Eye (tissue), 1 donor: ENCODE data around the gene PSG5.
"Not testable (repeated sequence)": the region's sequence is repeated elsewhere in the genome, so short reads cannot be mapped to it uniquely, and the experiment has no call there.

Source experiments
- DNase-seq: peaks from one replicate; pipeline ENCODE4 v3.0.0-alpha.2; 2015

The PSG5 gene

DNA sequence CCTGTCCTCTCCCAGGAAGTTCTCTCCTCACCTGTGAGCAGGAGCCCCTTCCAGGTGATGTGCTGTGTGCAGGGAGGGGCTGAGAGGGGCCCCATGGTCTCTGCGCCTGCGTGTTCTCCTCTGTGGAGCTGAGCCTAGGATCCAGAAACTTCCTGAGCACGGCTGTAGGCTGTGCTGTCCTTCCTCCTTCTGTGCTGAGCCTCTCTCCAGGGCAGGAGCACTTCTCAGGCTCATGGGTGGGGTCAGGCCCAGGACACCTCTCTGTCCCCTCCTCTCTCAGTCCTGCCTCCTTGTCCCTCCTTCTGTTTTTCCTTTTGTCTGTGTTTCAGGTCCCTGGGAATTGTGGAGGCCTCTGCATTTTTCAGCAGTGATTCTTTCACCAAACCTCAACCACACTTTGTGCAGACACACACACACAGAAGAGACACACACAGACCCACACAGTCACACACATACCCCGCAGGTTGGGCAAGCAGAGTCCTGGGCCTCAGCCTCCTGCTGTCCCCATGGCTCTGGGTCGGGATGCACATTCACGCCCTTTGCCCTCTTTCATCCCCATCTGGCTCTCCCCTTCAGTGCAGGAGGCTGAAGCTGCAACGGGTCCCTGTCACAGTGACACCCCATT lies at the start of gene PSG5:
Gene PSG5, minus strand, starts transcription at position 226 of the 625 bp plus-strand sequence. Its CDS starts 131 bp downstream, at position 95.
- DNase-seq: not testable (repeated sequence)

DNA sequence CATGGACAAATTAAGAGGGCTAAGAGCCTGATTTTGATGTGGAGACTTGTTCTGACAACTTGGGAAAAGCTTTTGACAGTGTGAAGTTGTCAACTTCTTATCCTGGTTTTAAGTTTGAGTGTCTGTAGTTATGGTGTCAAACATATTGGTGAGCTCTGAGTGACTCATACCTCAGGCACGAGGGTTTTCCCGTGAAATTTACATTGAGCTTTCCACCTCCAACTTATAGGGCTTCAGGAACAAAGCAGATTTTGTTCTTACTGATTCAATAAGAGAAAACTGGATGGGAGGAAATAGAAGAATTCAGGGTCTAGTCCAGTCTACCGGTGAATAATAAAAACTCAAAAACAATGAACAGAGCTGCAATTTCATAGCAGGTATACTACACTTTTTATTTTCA lies 49.4 kb upstream of the PSG5 start:
- not testable (repeated sequence) for DNase-seq

DNA sequence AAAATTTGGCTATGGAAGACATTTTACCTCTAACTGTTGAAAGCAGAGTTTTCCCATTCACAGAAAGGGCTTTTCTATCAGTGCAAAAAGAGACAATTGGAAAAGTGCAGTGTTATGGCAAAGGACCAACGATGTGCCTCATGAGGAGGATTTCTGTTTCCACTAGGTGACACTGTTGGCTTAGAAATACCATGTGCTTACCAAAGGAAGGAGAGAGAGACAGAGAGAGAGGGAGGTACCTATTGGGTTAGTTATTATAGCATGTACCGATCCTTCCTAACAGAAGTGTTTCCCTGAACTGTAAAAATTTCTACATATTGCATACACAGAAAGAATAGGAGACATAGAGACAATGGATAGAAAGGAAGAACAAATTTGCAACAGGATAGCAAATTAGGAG lies 43.0 kb upstream of the PSG5 start:
- no peak for DNase-seq

DNA sequence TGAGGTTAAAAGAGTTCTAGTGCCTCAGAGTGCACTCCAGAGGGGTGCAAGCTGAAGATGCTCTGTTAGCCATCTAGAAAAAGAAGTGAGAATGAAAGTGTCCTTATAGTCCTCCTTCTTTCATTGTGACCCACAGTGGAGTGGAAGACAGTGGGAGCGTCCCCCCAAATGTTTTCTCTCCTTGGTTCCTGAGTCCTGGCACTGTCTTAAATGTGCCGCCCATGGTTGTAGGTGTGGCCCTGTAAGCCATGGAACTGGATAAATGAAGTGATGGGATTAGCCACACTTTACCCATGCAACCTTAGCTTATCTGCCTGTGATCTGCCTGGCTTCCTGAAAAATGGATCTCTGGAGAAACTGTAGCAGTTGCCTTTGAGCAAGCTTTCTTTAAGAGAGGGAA lies 42.4 kb upstream of the PSG5 start:
- DNase-seq: peak; percentile 35

DNA sequence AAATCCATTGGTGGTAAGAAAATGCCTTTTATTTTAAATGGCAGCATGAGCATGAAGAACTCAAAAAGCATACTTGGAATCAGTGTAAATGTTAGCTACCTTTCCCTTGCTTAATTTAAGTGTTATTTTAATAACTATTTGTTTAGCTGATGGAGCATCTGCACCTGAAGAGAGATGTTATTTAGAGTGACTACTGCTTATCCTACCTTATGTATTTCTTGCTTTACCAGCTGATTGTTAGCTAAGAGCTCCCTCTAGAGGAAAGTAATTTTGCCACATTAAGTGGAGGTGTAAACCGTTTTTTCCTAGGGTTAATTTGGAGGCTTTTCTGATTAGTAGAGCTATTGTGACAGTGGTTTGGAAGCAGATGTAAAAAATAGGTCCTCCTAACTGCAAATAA lies 40.6 kb upstream of the PSG5 start:
- DNase-seq: not testable (repeated sequence)

DNA sequence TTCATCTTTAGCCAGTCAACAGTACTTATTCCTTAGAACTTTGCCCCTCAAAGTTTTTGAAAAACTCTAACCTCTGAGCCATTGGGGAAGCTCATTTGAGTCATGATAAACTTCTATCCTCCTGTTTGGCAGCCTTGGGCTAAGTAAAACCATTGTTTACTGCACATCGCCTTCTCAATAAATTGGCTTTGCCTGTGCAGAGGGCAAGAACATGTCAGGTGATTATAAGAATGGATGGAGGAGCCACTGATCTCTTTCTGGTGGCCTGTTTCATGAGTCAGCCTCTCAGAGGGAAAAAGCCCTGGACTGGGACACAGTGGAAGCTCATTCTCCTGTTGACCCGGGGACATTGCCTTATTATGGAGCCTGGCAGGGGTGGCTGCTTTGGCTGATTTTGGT lies 38.5 kb upstream of the PSG5 start:
- no peak for DNase-seq

DNA sequence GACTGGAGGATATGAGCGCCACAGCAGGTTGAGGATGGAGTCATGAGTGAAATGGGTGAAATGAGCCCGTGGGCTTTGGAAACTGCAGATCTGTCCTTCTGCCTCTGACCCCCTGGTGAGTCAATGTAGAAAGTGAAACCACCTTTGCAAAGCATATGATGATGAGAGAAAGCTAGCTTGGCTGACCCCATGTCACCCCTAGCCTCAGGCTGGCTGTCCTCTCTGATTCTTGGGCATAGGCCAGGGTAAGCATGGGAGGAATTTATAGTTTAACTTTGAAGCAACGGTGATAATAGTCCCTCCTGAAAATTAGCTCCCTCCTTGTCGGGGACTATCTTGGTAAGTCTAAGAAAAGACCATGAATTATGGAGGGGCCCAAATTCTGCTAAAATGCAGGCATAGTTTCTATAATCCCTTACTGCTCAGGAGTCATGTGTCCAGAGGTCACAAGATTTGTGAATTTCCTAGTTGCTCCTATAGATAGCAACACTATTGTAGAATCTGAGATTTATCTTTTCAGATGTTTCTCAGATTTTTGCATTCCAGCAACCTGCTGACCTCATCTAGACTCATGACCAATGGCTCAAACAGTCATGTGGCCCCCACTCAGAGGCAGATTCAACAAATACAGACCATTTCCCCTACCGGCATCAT lies 38.0 kb upstream of the PSG5 start:
- DNase-seq: not testable (repeated sequence)

DNA sequence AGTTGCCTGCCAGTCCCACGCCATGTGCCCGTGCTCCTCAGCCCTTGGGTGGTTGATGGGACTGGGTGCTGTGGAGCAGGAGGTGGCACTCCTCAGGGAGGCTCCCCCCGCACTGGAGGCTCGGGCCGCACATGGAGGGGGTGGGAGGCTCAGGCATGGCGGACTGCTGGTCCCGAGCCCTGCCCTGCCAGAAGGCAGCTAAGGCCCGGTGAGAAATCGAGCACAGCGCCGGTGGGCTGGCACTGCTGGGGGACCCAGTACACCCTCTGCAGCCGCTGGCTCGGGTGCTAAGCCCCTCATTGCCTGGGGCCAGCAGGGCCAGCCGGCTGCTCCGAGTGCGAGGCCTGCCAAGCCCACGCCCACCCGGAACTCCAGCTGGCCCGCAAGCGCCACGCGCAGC lies 35.6 kb upstream of the PSG5 start:
- not testable (repeated sequence) for DNase-seq

DNA sequence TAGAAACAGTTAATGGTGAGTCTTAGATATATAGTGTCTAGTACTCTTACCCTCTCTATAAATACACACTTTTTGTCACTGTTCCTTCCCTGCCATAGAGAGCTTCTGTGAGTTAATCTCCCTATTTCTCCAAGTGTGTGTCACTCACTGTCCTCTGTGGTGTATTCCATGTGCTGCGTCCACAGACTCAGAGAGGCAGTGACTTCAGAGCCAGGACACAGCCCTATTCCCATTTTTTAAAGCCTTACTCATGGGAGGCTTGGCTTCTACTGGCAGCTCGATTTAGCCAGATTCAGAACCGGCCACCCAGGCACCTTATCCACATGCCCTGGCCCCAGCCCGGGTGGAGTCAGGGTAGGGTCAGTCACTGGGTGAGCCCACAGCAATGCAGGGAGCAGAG lies 32.8 kb upstream of the PSG5 start:
- DNase-seq: not testable (repeated sequence)

DNA sequence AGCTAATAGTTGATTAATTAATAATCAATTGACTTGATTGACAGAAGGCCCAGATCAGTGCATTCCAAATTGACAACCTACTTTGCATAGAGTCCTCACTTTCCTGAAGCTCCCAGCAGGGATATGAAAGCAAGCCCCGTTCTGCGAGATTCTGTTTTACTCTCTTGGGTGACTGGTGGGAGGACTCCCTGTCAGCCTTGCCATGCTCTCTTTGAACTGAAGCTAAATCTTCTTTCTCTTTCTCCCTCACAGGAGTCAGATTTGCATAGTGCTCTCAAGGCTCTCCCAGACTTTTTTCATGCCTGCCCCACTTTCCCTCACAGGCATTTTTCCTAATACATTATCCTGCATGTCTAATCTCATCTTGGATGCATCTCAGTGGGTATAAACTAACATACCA lies 29.5 kb upstream of the PSG5 start:
- DNase-seq: not testable (repeated sequence)

DNA sequence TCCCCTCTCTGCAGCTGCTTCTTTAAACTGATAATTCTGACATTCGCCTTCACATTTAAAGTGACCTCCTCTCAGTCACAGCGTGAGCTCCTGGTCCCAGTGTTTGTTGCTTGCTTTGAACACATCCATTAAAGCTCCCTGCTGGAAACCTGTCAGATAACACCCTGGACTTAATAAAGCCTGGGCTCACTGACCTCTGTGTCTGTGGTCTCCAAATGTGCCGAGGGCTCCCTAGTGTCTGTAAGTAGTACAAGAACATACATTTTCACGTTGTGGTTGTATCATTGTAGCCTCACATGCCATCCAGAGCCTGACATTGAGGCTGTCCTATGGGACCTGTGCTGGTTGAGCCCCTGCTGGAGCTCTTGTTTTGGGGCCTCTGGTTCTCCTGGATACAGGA lies 21.7 kb upstream of the PSG5 start:
- DNase-seq: no peak

DNA sequence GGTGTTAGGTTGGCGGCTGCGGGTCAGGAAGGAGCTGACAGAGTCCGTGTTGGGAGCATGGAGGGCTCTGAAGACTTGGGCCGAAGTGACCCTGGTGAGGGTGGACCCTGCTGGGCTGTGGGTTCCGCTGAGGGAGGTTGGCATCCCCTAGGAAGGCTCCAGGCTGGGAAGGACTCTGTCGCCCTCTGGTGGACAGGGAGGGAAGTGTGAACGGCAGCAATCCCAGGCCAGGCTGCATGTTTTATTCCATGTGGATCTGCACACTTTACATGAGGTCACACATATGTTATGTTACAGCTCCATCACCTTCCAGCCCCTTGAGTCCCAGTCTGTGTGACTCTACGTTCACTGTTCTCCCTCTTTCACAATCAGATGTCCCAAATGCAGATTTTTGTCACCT lies 20.8 kb upstream of the PSG5 start:
- DNase-seq: peak; percentile 12

DNA sequence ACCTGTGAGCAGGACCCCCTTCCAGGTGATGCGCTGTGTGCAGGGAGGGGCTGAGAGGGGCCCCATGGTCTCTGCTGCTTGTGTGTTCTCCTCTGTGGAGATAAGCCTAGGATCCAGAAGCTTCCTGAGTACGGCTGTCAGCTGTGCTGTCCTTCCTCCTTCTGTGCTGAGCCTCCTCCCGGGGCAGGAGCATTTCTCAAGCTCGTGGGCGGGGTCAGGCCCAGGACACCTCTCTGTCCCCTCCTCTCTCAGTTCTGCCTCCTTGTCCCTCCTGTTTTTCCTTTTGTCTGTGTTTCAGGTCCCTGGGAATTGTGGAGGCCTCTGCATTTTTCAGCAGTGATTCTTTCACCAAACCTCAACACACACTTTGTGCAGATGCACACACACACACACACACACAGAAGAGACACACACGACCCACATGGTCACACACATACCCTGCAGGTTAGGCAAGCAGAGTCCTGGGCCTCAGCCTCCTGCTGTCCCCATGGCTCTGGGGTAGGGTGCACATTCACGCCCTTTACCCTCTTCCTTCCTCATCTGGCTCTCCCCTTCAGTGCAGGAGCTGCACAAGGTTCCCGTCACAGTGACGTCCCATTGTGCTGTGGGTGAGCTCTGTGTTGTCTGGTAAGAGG lies 19.3 kb upstream of the PSG5 start, which contains the start of gene PSG4:
Gene PSG4, minus strand, starts transcription at position 168 of the 635 bp plus-strand sequence. Its CDS starts 102 bp downstream, at position 66.
- not testable (repeated sequence) for DNase-seq

DNA sequence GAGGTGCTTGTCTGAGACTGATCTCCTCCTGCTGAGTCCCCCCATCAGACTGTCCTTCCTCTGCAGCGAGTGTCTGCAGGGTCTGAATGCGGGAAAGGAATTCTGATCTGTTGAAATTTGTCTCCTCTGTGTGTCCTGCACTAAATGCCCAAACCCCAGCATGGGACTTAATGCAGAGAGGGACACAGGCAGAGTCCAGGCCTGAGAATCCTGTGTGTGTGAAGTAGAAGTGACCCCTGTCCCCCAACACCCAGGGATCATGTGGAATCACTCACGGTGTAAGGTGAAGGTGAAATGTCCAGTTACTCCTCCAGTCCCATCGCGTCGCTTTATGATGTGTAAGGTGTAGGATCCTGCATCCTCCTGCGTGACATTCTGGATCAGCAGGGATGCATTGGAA lies 17.3 kb upstream of the PSG5 start:
- not testable (repeated sequence) for DNase-seq

DNA sequence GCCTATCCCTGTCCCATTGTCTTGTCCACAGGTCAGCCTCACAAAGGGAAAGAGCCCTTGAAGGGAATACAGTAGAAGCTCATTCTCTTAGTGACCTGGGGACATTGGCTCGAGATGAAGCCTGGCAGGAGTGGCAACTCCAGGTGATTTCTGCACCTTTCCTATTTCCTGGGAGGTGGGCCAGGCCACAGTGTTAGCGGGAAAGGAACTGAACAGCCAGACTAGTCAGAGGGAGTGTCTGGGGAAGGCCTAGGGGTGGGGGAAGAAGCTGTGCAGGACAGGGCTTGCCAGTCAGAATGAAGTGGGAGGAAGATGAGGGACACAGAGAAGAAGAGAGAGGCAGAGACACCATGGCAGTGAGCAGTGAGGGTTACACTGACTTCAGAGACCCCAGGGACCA lies 15.6 kb upstream of the PSG5 start:
- not testable (repeated sequence) for DNase-seq

DNA sequence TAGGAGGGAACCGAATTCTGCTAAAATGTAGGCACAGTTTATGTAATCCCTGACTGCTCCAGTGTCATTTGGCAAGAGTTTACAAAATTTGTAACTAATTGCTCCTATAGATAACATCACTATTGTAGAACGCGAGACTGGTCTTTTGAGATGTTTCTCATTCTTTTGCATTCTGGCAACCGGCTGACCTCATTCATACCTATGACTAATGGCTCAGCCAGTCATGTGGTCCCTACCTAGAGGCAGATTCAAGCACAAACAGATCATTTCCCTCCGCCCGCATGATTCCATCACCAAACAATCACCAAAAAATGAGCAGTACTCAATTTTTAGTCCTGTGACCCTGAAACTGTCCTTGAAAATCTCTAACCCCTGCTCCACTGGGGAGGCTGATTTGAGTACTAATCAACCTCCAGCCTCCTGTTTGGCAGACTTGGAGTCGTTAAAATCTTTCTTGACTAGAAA lies 15.0 kb upstream of the PSG5 start:
- DNase-seq: not testable (repeated sequence)

DNA sequence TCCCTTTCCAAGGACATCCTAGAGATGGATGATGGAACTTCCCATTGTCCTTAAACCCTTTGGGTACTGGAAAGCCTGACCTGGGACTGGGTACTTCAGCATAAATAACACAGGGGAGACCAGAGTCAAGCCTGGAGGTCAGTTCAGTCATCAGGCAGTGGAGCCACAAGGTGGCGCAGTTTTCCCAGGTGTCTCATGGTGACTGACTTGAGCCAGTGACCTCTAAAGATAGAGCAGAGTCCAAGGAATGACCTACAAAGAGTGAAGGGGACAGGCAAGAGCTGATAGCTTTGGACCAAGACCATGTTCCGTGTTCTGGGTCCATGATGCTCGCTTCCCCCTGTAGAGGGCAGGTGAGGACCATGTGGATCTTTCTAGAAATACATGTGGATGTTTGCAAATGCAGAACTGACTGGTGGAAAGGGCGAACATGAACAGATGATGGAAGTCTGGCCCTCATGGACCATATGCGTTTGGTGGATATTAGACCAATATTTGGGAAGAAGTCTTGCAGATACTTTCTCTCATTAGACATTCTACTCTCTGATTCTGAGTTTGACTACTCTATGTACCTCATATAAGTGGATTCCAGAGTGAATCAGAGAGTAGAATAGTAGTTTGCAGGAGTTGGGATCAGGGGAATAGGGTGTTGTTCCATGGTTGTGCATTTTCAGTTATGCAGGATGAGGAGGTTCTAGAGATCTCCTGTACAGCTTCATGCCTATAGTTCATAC lies 12.5 kb upstream of the PSG5 start:
- not testable (repeated sequence) for DNase-seq

DNA sequence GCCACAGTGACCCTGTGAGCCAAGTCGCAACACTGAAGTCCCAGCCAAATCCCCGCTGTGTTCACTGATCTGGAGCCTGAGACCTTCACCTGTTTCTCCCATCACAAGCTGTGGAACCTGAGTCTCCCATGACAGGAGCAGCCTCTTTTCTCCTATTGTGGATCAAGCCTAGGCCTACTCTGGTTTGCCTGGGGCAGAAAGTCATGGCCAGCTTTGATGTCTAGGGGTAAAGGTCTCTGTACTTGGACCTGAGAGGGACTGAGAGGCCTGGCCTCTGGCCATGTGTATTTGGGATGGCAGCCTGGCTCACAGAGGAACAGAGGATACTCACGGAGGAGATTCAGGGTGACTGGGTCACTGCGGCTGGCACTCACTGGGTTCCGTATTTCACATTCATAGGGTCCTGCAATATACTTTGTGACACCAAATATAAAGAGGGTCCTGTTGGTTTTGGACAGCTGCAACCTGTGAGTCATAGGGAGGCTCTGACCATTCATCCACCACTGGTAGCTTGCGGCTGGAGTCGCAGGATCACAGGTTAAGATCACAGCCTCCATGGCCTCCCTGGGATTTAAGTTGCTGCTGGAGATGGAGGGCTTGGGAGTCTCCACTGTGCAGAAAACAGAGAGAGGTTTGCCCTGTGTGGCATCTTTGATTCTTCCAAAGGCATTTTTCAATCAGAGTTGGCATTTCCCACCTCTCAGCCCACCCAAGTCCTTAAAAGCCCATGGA lies 11.5 kb upstream of the PSG5 start:
- not testable (repeated sequence) for DNase-seq

DNA sequence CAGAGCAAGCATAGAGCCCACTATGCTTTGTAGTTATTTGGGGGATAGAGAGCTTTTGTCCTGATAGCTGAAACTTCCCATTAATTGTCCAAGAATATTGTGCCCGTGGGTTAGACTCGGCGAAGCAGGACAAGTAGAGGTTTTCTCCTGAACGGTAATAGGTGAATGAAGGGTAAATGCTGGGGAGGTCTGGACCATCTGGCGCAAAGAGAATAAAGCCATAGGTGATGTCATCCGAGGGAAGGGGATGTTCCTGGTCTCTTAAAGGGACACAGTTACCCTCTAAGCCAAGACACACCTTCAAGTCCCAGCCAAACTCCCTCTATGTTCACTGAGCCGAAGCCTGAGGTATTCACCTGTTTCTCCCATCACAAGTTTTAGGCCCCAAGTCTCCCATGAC lies 8.1 kb upstream of the PSG5 start:
- not testable (repeated sequence) for DNase-seq

DNA sequence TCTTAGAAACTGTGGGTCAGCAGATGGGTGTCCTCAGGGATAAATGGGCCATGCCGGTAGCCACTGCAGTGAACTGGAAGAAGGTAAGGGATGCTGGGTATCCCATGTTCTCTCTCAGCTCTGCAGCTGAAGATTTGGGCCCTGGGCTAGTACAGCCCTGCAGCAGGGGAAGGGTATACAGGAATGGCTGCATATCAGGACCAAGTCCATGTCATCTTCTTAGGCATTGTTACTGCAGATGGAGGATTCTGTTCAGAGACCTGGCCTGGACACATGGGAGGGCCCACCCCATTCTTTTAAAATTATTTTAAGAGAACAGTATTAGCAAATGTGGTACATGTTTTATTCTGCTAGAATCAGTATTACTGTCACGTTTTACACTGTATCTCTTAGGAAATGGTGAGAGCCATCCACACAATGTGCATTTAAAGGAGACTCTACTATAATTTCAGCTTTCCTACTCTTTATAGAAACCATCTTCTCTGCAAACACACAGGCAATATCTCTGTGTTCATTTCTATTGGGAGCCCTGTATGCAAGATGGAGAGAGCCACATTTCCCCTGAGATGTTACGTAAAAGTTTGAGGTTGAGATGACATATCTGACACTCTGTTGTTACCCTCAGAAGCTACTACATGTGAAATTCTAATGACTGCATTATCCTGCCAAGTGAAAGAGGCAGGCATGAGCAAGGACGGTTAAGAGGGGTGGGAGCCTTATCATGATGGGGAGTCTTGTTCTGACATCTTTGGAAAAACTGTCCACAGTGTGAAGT lies 6.2 kb upstream of the PSG5 start:
- not testable (repeated sequence) for DNase-seq

DNA sequence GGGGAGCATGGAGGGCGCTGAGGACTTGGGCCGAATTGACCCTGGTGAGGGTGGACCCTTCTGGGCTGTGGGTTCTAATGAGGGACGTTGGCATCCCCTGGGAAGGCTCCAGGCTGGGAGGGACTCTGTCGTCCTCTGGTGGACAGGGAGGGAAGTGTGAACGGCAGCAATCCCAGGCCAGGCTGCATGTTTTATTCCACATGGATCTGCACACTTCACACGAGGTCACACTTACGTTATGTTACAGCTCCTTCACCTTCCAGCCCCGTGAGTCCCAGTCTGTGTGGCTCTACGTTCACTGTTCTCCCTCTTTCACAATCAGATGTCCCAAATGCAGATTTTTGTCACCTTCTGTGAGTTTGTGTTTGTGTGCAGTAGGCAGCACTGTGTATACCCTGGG lies 1.8 kb upstream of the PSG5 start:
- not testable (repeated sequence) for DNase-seq
